NCI-H187 (cell line): ENCODE results near the gene NRXN3.

ENCODE experiments used
- DNase-seq, 2 experiments: peaks; one replicate each; lab custom pipeline; 2025; lab: John Stamatoyannopoulos, UW

The NRXN3 gene

GRCh38 chr14:79225815-79226214 lies 1055.6 kb downstream of the NRXN3 start:
- no peak for DNase-seq

GRCh38 chr14:79229383-79229909 lies 1059.3 kb downstream of the NRXN3 start:
- no peak for DNase-seq

- no peak for DNase-seq
Measured at GRCh38 chr14:79242666-79243065, 1072.5 kb downstream of the NRXN3 start.

- DNase-seq, result no peak
Measured at GRCh38 chr14:79246173-79246572, 1076.0 kb downstream of the NRXN3 start.

- no peak for DNase-seq
Measured at GRCh38 chr14:79248126-79248525, 1078.0 kb downstream of the NRXN3 start.

- DNase-seq, result no peak
Measured at GRCh38 chr14:79248771-79249170, 1078.6 kb downstream of the NRXN3 start.

- no peak for DNase-seq
Measured at GRCh38 chr14:79251278-79251677, 1081.1 kb downstream of the NRXN3 start.

- DNase-seq, result no peak
Measured at GRCh38 chr14:79253576-79253975, 1083.4 kb downstream of the NRXN3 start.

- DNase-seq, result no peak
Measured at GRCh38 chr14:79254069-79254775, 1084.0 kb downstream of the NRXN3 start.

- DNase-seq, result no peak
Measured at GRCh38 chr14:79256380-79256779, 1086.2 kb downstream of the NRXN3 start.

GRCh38 chr14:79260406-79260805 lies 1090.2 kb downstream of the NRXN3 start:
- no peak for DNase-seq

- no peak for DNase-seq
Measured at GRCh38 chr14:79265366-79265946, 1095.3 kb downstream of the NRXN3 start.

GRCh38 chr14:79270361-79270760 lies 1100.2 kb downstream of the NRXN3 start:
- DNase-seq, result no peak

- no peak for DNase-seq
Measured at GRCh38 chr14:79271122-79271521, 1100.9 kb downstream of the NRXN3 start.

- DNase-seq, result no peak
Measured at GRCh38 chr14:79274641-79275291, 1104.6 kb downstream of the NRXN3 start.

GRCh38 chr14:79275292-79275655 lies 1105.1 kb downstream of the NRXN3 start:
- no peak for DNase-seq

- no peak for DNase-seq
Measured at GRCh38 chr14:79278286-79278797, 1108.2 kb downstream of the NRXN3 start.

GRCh38 chr14:79278798-79279644 lies 1108.8 kb downstream of the NRXN3 start:
- peak; percentile 87 to 91 for DNase-seq

GRCh38 chr14:79279645-79280597 lies 1109.7 kb downstream of the NRXN3 start:
- DNase-seq, result peak in 1 of 2 experiments; percentile 87

- DNase-seq, result peak; percentile 20 to 69
Measured at GRCh38 chr14:79281244-79282152, 1111.3 kb downstream of the NRXN3 start.
